IPS-15b (cell line): Measurements from ENCODE around the gene SH2B3.
"Not testable (repeated sequence)": the region's sequence is repeated elsewhere in the genome, so short reads cannot be mapped to it uniquely, and the experiment has no call there.

ENCODE experiments used
- H3K27me3 ChIP-seq: one replicate; pipeline ENCODE4 v1.6.1; 2013; ENCODE audit warnings: low read length; ENCODE audit not compliant: control insufficient read depth, insufficient read depth
- H3K36me3 ChIP-seq: one replicate; pipeline ENCODE4 v1.6.1; 2013; ENCODE audit warnings: low read length; ENCODE audit not compliant: control insufficient read depth, insufficient read depth
- H3K4me1 ChIP-seq: one replicate; pipeline ENCODE4 v1.6.1; 2013; ENCODE audit warnings: mild to moderate bottlenecking, low read length; ENCODE audit not compliant: control insufficient read depth, insufficient read depth
- H3K4me3 ChIP-seq: one replicate; pipeline ENCODE4 v1.5.1; 2013; ENCODE audit warnings: low read depth, low read length
- H3K9ac ChIP-seq: one replicate; pipeline ENCODE4 v1.6.1; 2013; ENCODE audit warnings: low read depth, mild to moderate bottlenecking, low read length
- H3K9me3 ChIP-seq: one replicate; pipeline ENCODE4 v1.6.1; 2013; ENCODE audit warnings: mild to moderate bottlenecking, low read length; ENCODE audit not compliant: control insufficient read depth, insufficient read depth

Gene SH2B3

DNA sequence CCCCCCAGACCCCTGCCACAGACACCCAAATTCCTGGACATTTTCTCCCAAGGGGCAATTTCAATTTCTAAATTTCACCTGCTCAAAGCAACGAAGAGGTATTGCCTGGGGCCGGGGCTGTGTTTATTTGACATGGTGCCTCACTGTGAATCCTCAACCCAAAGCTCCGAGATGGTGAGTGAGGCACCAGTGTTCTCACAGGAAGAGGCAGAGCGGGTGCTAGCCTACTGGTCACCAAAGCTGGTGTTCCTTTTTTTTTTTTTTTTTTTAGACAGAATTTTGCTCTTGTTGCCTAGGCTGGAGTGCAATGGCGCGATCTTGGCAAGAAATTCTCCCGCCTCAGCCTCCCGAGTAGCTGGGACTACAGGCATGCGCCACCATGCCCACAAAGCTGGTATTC lies 14.8 kb upstream of the SH2B3 start:
- Histone ChIP-seq H3K27me3 (no peaks in the 10 kb centered on the region), H3K36me3 (no peaks in the 10 kb centered on the region), H3K9me3 (no peaks in the 10 kb centered on the region), H3K4me3 (no peak overlapping the region), H3K4me1 (no peaks in the 10 kb centered on the region), H3K9ac (no peak overlapping the region)

DNA sequence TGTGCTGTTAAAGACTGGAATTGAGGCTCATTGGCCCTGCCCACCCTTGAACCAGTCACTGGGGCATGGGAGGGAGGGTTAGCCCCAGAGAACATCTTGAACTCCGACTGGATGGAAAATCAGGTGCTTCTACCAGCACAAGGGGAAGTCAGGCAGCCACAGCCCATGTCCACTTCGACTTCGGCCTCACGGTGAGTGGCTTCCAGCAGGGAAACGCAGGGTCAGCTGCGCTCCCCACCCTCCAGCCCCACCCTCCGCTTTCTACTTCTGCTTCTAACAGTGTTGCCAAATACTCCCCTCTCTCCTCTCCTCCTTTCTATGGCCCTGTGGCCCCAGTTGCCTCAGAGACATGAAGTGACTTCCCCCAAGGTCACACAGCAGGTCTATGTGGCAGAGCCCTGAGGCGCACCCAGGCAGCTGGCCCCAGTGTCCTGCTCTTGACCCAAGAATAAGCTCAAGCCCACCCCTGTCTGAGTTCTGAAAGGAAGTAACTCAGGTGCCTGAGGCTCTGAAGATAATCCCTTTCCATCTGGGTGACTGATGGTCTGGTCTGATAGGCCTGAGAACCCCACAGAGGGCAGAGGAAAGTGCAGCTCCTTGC lies 11.9 kb upstream of the SH2B3 start:
- Histone ChIP-seq H3K9me3 (no peaks in the 10 kb centered on the region), H3K4me1 (no peaks in the 10 kb centered on the region), H3K36me3 (no peaks in the 10 kb centered on the region), H3K27me3 (no peaks in the 10 kb centered on the region), H3K9ac (no peak overlapping the region), H3K4me3 (no peak overlapping the region)

DNA sequence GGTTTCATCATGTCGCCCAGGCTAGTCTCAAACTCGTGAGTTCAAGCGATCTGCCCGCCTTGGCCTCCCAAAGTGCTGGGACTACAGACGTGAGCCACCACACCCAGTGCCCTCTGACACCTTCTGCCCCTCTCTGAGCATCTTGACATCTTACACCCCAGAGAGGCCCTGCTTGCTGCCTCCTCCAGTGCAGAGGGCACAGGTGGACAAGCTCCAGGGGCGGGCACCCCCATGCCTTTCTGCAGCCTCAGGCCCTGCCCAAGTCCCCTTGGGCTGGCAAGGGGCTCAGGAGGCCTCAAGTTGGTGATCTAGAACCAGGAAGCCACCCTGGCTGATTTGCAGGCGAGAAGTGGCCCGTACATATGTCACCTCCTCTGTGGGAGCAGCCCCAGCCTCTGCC lies 11.2 kb upstream of the SH2B3 start:
- Histone ChIP-seq H3K9me3 (no peaks in the 10 kb centered on the region), H3K9ac (no peak overlapping the region), H3K36me3 (no peaks in the 10 kb centered on the region), H3K4me3 (no peak overlapping the region), H3K4me1 (no peaks in the 10 kb centered on the region), H3K27me3 (no peaks in the 10 kb centered on the region)

DNA sequence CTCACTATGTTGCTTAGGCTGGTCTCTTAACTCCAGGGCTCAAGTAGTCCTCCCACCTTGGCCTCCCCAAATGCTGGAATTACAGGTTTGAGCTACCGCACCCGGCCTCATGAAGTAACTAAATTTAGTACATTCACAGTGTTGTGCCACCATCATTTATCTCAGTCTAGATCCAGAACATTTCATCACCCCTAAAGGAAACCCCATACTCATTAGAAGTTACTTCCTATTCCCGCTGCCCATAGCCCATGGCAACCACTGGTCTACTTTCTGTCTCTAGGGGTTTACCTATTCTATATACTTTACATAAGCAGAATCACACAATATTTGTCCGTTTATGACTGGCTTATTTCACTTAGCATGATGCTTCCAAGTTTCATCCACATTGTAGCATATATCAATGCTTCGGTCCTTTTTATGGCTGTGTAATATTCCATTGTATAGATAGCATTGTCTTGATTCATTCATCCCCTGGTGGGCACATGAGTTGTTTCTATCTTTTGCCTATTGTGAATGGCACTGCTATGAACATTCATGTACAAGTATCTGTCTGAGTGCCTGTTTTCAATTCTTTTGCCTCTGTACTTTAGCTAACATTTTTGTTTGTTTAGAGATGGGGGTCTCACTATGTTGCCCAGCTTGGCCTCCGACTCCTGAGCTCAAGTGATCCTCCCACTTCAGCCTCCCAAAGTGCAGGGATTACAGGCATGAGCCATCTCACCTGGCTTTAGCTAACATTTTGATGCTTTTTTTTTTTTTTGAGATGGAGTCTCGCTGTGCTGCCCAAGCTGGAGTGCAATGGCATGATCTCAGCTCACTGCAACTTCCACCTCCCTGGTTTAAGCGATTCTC lies 10.2 kb upstream of the SH2B3 start:
- Histone ChIP-seq H3K36me3 (no peaks in the 10 kb centered on the region), H3K9ac (no peak overlapping the region), H3K4me3 (no peak overlapping the region), H3K9me3 (no peaks in the 10 kb centered on the region), H3K4me1 (no peaks in the 10 kb centered on the region), H3K27me3 (no peaks in the 10 kb centered on the region)

DNA sequence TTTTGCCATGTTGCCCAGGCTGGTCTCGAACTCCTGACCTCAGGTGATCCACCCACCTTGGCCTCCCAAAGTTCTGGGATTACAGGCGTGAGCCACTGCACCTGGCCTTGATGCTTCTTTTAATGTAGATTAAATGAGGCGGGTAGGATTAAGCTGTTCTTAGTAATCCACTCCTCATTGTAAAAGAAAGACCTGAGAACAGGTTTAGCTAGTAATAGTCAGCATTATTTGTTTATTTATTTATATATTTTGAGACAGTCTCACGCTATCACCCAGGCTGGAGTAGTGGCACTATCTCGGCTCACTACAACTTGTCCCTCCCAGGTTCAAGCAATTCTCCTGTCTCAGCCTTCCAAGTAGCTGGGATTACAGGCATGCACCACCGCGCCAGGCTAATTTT lies 9.5 kb upstream of the SH2B3 start:
- not testable (repeated sequence) for H3K9me3 ChIP-seq, H3K9ac ChIP-seq, H3K4me3 ChIP-seq, H3K36me3 ChIP-seq, H3K4me1 ChIP-seq, H3K27me3 ChIP-seq

DNA sequence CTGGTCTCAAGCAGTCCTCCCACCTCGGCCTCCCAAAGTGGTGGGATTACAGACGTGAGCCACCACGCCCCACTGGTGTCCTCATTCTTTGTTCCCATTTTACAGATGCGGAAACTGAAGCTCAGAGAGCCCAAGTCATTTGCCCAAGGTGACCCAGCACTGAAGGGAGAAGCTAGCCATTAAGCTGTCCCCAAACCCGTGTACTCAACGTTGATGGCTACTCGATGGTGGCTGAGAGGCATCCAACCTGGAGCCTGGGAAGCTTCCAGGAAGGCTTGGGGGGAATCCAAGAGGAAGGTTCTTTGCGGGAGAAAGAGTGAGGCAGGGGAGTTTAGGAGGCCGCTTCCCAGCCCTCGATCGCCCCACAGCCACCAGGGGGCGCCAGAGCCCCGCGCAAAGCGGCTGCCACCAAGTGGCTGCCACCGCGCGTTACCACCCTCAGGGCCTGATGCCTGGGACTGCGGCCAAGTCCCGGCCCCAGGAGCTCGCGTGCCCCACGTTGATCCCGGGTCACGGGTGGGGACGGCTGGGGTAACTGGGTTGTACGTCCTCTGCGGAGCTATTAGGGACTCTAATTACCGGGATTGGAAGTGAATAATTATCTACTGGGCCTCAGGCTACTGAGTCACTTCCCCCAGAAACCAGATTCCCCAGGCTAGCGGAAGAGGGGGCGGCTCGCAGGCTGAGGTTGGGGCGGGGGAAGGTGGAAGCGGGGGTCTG lies 8.8 kb upstream of the SH2B3 start:
- H3K9ac ChIP-seq, result no peak overlapping the region
- H3K4me3 ChIP-seq, result no peak overlapping the region
- no peaks in the 10 kb centered on the region for H3K27me3 ChIP-seq
- H3K4me1 ChIP-seq, result no peaks in the 10 kb centered on the region
- H3K9me3 ChIP-seq, result no peaks in the 10 kb centered on the region
- no peaks in the 10 kb centered on the region for H3K36me3 ChIP-seq

DNA sequence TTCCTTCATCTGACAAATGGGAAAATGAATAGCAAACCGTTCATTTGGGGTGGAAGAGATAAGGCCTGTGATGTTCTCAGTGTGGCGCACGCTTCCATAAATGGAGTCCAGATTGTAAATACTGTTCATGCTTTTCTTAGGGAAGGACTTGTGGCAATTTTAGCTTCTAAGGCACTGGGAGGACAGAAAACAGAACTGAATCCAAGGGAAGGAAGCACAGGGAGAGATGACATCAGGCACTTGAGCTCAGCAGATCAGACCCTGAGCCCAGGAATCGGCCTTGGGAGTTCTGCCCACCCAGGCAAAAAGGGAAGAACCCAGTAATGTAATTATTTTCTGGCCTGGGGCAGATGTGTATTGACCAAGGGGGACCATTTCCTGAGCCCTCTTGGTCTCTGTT lies 7.2 kb upstream of the SH2B3 start:
- Histone ChIP-seq H3K9me3 (no peaks in the 10 kb centered on the region), H3K27me3 (no peaks in the 10 kb centered on the region), H3K9ac (no peak overlapping the region), H3K4me1 (peaks cover 5% of the 10 kb centered on the region), H3K36me3 (no peaks in the 10 kb centered on the region), H3K4me3 (no peak overlapping the region)

DNA sequence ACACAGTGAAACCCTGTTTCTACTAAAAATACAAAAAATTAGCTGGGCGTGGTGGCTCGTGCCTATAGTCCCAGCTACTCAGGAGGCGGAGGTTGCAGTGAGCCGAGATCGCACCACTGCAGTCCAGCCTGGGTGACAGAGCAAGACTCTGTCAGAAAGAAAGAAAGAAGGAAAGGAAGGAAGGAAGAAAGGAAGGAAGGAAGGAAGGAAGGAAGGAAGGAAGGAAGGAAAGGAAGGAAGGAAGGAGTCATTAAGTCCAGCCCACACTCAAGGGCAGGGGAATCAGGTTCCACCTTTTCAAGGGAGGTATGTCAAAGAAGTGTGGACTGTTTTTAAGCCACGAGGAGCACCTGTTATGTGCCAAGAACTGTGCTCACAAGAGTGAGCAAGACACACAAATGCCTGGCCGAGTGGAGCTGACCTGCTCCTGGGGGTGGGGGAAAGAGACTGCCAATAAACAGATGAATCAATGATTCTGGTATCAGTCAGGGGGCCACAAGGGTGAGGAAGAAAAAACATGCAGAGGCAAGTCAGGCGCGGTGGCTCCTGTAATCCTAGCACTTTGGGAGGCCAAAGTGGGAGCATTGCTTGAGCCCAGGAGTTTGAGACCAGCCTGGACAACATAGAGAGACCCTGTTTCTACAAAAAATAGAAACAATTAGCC lies 5.8 kb upstream of the SH2B3 start:
- H3K36me3 ChIP-seq, H3K9ac ChIP-seq, H3K4me3 ChIP-seq, H3K27me3 ChIP-seq, H3K9me3 ChIP-seq: not testable (repeated sequence)
- H3K4me1 ChIP-seq, result peaks cover 14% of the 10 kb centered on the region

DNA sequence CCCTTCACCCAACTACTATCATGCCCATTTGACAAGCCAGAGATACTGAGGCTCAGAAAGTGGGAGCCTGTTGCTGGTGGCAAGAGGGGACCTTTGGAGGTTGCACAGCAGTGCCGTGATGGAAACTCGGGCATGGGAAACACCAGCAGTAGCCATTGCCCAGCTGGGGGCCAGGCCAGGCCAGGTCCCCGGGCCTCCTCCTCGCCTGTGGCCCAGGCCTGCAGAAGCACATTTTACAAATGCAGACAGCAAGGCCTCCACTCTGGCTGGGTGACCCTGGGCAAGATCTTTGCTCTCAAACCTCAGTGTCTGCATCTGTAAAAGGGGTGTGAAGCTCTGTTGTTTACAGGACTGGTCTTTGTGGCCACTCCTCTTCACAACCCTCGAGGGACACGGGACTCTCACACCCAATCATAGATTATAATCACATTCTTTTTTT lies 4.5 kb upstream of the SH2B3 start:
- no peak overlapping the region for H3K9ac ChIP-seq
- no peaks in the 10 kb centered on the region for H3K27me3 ChIP-seq
- no peaks in the 10 kb centered on the region for H3K9me3 ChIP-seq
- H3K4me3 ChIP-seq, result no peak overlapping the region
- peaks cover 14% of the 10 kb centered on the region for H3K4me1 ChIP-seq
- H3K36me3 ChIP-seq, result no peaks in the 10 kb centered on the region

DNA sequence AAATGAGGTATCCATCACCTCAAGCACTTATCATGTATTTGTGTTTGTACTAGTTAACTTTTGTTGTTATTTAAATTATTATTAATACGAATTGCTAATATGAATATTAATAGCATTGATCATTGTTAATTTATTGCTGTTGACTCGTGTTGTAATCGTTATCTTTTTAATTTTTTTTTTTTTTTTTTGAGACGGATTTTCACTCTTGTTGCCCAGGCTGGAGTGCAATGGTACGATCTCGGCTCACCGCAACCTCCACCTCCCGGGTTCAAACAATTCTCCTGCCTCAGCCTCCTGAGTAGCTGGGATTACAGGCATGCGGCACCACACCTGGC lies 3.3 kb upstream of the SH2B3 start:
- not testable (repeated sequence) for H3K9ac ChIP-seq, H3K36me3 ChIP-seq, H3K9me3 ChIP-seq, H3K27me3 ChIP-seq, H3K4me3 ChIP-seq
- peaks cover 17% of the 10 kb centered on the region for H3K4me1 ChIP-seq

DNA sequence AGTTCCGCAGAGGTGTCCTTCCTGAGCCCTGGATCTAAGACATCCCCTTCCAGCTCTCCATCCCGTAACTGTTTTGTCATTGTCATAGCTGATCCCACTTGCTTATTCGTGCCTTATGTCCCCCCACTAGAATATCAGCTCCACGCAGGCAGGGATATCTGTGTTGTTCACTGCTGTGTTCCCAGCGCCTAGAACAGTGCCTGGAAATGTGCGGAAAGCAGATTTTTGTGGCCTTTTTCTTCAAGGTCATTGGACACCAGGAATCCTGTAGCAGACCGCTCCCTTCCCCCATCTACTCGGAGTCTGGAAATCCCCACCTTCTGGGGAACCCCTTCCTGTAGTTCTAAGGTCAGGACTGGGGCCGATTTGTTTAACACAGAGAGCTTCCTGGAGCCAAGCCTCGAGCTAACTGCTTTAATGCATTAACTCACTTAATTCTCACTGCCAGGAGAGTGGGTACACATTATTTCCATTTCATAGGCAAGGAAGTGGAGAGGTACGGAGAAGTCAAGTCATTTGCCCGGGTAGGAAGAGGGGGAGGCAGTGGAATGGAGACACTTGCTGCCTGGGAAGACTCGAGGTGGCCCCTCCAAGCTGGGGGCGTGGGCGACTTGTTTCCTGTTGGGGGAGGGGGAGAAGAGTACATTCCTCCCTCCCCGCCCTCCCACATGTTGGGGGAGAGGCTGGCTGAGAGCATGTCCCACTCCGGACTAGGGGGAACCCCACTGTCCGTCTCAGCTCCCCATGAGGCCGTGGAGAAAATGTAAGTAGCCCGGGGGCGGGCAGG lies 1.2 kb upstream of the SH2B3 start:
- Histone ChIP-seq H3K4me3 (peak overlapping the region; percentile 60), H3K9ac (peak overlapping the region; percentile 57), H3K36me3 (peaks cover 2% of the 10 kb centered on the region), H3K4me1 (peaks cover 23% of the 10 kb centered on the region), H3K9me3 (no peaks in the 10 kb centered on the region), H3K27me3 (no peaks in the 10 kb centered on the region)
